NCI-H2081 treated with DMSO at 0.1 percent for 48 hours (cell line): ENCODE measurements around the gene RAET1L.
"Not testable (repeated sequence)": the region's sequence is repeated elsewhere in the genome, so short reads cannot be mapped to it uniquely, and the experiment has no call there.

Experiments used
- DNase-seq: peaks from one replicate; lab custom pipeline; 2025; lab: John Stamatoyannopoulos, UW

Gene RAET1L

GRCh38 chr6:150016324-150017185 is 8.8 kb downstream of the RAET1L start:
- no peak for DNase-seq

DNA sequence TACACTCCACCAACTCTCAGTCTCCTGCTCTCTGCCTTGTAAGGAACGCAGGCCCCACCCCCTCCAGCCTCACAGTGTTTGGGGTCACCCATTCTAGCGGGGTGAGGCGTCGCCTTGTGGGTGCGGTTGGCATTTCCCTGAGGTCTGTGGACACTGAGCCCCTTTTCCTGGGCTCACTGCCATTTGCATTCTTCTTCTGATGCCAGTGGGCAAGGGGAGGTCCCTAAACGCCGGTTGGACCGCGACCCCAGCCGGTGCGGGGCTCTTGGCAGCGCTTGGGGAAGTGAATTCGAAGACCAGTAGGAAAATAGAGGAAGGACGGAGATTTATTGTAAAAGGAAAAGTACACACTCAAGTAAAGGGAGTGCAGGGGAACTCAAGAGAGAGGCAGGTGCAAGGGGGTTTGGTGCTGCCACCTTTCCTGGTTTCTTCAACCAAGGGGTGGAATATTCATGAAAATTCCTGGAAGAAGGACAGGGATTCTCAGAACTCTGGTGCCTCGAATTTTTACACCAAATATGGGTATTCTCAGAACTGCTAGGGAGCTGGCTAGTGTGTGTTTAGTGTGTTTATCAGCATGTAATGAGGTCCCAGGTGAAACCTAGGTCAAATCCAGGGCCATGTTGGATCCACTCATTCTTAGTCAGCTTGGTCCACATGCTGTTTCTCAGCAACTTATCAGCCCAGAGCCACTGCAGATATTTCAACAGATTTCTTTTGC is 9.9 kb downstream of the RAET1L start:
- DNase-seq: not testable (repeated sequence)

DNA sequence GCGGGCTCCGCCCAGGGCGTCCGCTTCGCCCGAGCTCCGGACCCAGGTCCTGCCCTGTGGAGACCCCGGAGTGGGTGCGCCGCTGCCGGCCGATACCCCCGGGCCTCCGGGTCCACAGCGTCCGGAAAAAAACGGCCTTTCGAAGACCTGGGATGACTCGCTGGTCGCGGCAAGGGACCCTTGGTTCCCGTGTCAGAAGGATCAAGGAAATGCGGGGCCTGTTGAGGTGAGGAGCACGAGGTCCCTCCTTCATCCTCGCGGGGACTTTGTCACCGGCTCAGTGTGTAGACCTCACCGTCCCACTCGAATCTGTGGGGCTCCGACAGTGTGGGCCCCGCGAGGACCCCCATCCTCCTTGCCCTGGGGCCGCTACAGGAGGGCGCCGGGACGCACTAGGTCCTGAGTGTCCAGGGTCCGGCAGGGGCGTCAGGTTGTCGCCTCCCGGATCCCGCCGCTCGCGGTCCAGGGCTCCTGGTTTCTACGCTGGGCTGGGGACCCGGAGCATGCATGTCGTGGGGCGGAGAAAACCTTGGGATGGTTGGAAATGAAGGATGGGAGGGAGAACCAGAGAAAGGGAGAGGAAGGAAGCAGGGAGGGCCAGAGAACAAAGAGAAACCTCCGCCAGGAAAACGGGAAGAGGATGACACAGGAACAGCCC is 10.6 kb downstream of the RAET1L start:
- DNase-seq: not testable (repeated sequence)

DNA sequence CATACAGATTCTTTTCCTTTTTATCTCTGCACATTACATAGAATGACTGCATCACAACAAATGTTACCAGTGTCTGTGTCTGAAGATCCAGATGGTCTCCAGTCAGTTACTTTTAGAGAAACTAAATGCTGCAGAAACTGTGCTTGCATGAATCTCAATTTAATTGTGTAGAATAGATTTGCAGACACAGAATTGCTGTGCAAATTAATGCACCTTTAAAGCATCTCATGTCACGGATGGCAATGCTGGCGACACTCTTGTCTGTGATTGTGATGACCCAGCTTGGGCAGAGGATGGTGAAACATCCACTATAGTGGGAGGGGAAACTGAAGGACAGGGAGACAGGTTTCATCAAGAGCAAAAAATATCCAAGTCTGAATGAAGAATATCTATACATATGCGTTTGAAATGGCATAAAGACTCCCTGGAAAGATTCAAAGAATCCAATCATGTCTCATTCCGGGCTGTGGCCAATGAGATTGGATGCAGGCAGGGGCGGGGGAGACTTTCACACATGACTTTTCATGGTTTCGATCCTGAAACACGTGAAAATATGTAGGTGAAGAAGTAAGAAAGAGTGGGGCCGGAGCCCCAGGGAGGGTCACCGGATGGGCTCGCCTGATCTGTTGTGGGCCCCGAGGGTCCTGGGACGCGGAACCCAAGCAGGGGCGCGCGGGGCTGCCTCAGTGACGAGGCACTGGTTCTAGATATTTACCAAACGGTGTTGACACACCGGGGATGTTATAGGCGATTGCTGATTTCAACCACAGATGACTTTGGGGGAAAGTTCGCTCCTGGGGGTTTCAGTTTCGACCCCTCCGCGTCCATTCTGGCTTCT is 11.3 kb downstream of the RAET1L start:
- not testable (repeated sequence) for DNase-seq

DNA sequence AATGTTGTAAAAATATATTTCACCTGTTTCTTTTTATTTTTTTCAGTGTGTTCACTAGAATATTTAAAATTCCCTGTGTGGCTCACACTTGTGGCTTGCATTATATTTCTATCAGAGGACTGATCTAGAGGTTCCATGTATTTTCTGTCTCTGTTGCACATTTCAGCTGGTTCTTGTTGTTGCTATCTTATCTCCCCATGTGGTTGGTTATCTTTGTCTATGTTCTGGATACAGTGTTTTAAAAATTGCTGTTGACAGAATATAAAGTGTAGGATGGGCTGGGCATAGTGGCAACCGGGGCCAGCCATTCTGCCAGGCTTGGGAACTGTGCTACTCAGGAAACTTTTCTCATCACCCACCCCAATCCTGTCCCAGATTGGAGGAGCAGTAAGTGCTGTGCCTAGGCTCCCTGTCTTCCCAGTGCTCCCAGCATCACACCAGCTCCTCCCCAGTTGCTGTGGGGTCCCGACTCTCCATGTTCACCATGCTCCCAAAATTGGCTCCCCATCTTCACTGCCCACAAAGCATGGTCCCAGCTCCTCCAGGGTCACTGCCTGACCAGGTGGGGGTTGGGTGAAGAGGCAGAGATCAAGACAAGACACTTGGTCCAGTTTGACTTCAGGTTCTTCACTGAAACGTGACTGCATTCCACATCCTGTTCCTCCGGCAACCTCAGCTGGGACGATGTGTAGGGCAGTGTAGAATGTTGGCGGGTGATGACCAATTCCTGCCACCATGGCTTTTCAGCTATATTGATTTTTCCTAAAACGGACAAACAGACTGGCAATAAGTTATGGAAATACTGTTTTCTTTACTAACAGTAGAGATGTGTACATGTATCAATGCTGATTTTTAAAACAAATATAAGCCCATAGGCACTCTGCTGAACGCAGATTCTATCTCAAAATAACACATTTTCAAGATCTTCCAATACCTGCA is 12.2 kb downstream of the RAET1L start:
- DNase-seq: not testable (repeated sequence)

GRCh38 chr6:150008588-150008987 is 16.7 kb downstream of the RAET1L start:
- no peak for DNase-seq

GRCh38 chr6:150006961-150007464 is 18.3 kb downstream of the RAET1L start:
- DNase-seq: no peak

GRCh38 chr6:150005761-150006651 is 19.3 kb downstream of the RAET1L start:
- no peak for DNase-seq

GRCh38 chr6:150004783-150005717 is 20.3 kb downstream of the RAET1L start:
- peak; percentile 27 for DNase-seq

DNA sequence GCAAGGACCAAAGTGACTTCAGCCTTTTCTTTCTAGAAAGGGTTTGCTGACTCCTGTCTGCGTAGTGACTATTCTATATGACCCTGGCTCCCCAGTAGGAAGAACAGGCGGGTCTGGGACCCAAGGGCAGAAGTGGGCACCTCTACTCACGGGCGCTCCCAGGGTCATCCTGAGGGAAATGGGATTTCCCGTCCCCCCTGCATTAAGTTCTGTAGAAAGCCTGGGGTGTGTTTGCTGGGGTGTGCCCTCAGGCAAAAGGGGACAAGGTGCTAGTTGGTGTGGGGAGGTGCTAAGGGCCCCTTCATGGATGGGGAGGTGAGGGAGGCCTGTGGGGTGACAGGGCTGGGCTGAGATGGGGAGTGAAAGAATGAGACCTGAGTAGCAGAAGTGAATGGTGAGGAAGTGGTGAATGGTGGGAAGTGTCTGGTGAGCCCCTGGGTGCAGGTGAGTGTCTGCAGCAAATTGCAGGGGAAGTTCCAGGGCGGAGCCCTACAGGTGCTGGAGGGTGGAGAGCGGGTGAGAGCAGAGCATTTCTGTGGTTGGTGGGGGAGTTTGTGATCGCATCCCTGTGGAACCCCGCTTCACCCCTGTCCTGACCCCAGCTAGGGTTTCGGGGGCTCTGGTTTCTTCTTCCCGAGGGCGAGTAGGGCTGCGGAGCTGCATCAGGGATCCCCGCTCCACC is 21.1 kb downstream of the RAET1L start:
- DNase-seq: no peak

DNA sequence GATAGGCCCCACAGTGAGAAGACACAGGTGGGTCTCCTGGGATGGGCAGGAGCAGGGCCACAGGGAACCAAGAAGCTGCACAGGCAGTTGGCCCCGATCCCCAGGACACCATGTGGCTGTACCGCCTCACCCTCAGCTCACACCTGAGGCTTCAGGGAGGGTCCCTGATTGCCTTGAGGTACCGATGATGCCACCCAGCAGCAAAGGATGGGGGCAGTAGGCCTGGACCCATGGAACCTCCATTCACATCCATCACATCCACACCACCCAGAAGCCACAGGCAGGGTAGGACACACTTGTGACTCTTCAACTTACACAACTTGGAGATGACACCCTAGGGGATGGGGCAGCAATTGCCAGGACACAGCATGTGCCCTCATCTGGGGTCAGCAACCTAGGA is 21.7 kb downstream of the RAET1L start:
- DNase-seq: not testable (repeated sequence)

DNA sequence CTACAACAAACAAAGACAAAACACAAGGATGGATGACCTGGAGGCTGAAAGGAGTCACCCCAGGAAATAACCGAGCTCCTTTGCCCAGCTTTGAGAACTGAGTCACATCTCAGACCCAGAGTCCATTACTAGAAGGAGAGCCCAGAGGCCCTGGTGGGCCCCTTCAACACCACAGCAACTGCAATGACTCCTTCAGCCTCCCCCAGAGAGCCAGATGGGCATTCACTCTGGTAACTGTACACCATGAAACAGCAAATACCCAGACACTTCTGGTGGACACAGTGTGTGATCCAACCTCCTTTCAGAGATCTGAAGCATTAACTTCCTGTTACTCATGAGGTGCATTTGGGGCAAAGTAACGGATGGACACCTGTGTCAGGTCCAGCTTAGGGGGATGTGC is 22.6 kb downstream of the RAET1L start:
- no peak for DNase-seq

GRCh38 chr6:150001295-150002008 is 23.9 kb downstream of the RAET1L start:
- no peak for DNase-seq

- no peak for DNase-seq
These were observed 25.7 kb downstream of the RAET1L start for GRCh38 chr6:149999636-150000035.

GRCh38 chr6:149995971-149996370 is 29.4 kb downstream of the RAET1L start:
- DNase-seq: no peak

GRCh38 chr6:149995235-149995750 is 30.0 kb downstream of the RAET1L start:
- DNase-seq: no peak

GRCh38 chr6:149991838-149992237 is 33.5 kb downstream of the RAET1L start:
- DNase-seq: no peak
